GM20431 (cell line): ENCODE measurements around the gene DPF3.

Source experiments
- in situ Hi-C: fragments of 300-500 bp; cut with MseI, MboI; formaldehyde crosslinking; loops from one replicate; pipeline ENCODE4 v1.15.0; 2020; ENCODE audit warnings: low sequenced_read_pairs; ENCODE audit not compliant: unreplicated experiment

Gene DPF3

GRCh38 chr14:72701605-72702004, 192.3 kb downstream of the DPF3 start:
- in situ Hi-C loops, result no loop called here

GRCh38 chr14:72701237-72701565, 192.7 kb downstream of the DPF3 start:
- in situ Hi-C loops, result no loop called here

- in situ Hi-C loops, result no loop called here
Observed at GRCh38 chr14:72700338-72701236, 193.3 kb downstream of the DPF3 start.

- in situ Hi-C loops, result no loop called here
Observed at GRCh38 chr14:72699852-72700257, 194.0 kb downstream of the DPF3 start.

- in situ Hi-C loops, result no loop called here
Observed at GRCh38 chr14:72699443-72699842, 194.5 kb downstream of the DPF3 start.

GRCh38 chr14:72692696-72693095, 201.2 kb downstream of the DPF3 start:
- in situ Hi-C loops, result no loop called here

GRCh38 chr14:72690324-72690723, 203.6 kb downstream of the DPF3 start:
- in situ Hi-C loops, result no loop called here

GRCh38 chr14:72688990-72689671, 204.8 kb downstream of the DPF3 start:
- in situ Hi-C loops, result no loop called here

GRCh38 chr14:72686832-72687231, 207.1 kb downstream of the DPF3 start:
- in situ Hi-C loops, result no loop called here

- in situ Hi-C loops, result no loop called here
Observed at GRCh38 chr14:72686101-72686500, 207.8 kb downstream of the DPF3 start.

GRCh38 chr14:72685456-72685855, 208.4 kb downstream of the DPF3 start:
- in situ Hi-C loops, result no loop called here

- in situ Hi-C loops, result no loop called here
Observed at GRCh38 chr14:72683787-72684186, 210.1 kb downstream of the DPF3 start.

- in situ Hi-C loops, result no loop called here
Observed at GRCh38 chr14:72682188-72682587, 211.7 kb downstream of the DPF3 start.

GRCh38 chr14:72680853-72681640, 212.9 kb downstream of the DPF3 start:
- in situ Hi-C loops, result no loop called here

GRCh38 chr14:72679536-72680151, 214.3 kb downstream of the DPF3 start:
- in situ Hi-C loops, result no loop called here

GRCh38 chr14:72679141-72679535, 214.8 kb downstream of the DPF3 start:
- in situ Hi-C loops, result no loop called here

GRCh38 chr14:72678356-72678755, 215.5 kb downstream of the DPF3 start:
- in situ Hi-C loops, result no loop called here

- in situ Hi-C loops, result no loop called here
Observed at GRCh38 chr14:72677664-72678063, 216.2 kb downstream of the DPF3 start.

GRCh38 chr14:72675126-72675525, 218.8 kb downstream of the DPF3 start:
- in situ Hi-C loops, result no loop called here

- in situ Hi-C loops, result no loop called here
Observed at GRCh38 chr14:72673179-72673578, 220.7 kb downstream of the DPF3 start.
